ENCODE measurements around the gene EPS15. TPM values are rescaled to one million over a fixed set of nuclear protein-coding genes. Genes with fewer than 3 reads are reported as not detected.
"Not testable (repeated sequence)": the region's sequence is repeated elsewhere in the genome, so short reads cannot be mapped to it uniquely, and the experiment has no call there.

The EPS15 gene
- polyA plus RNA-seq, 1 donor, result 28.7 TPM

DNA sequence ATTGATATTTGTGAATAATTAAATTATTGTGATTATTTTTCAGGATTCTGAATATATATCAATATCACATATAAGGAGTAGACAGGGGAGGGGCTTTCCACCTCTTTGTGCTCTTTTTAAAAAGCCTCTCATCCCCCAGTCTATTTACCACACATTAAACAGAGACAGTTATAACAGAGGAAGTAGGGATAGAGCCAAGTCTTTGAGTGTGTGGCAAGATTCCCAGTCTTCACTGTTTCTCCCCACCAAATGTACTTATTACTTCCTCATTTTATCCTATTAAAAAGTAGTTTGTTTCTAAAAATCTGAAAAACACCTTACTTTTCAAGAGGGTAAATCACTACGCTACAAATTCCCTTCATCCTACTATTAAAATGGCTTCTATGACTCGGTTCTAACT lies 46.7 kb downstream of the EPS15 start:
- peak; percentile 39 for DNase-seq (ENCODE audit: low read depth)

DNA sequence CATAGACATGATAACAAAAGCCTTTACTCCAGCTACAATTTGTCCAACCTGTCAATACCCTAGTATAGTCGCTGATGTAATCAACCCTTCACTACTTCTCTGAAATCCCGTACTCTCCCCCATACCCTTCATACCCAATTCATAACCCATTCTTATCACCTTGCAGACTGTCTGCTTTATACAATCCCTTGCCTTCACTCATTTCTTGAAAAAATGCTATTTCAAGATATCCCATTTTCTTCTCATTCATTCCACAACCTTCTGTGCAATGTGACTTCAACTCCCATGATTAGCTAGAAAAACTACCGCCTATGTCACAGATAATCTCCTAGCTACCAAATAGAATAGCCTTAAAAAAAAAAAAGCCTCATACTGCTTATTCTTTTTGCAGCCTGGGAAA lies 49.5 kb downstream of the EPS15 start:
- DNase-seq (ENCODE audit: low read depth), result no peak

DNA sequence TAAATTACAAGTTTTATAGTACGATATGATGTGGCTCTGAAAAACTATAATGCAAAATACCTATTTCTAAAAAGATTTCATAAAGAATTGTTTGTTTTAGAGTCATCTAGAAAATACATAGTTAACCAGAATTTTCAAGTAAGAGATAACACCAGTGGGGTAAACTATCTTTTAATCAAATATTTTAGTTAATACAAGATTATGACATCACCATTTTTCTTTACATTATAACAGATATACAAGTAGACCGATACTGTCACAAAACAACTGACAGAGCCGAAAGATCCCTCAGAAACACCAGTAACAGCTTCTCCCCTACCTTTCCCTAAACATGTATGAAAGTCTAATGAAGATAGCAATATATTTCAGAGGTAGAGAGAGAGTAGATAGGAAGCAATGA lies 54.2 kb downstream of the EPS15 start:
- DNase-seq (ENCODE audit: low read depth), result no peak

DNA sequence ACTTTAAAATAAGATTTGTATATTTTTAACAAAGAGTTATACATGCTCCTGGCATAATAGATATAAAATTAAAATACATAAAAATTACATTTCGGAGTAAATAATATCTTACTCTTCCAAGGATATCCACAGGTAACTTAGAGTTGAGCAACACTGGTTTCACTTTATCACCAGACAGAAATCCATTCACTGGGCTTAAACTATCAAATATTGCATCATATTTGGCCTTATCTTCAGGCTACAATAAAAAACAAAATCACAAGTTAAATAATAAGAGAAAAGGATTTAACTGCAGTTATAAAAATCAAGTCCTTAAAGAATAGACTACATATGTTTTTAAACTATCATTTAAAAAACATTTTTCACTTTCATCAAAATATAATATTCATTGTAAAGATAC lies 55.5 kb downstream of the EPS15 start:
- DNase-seq (ENCODE audit: low read depth), result no peak

DNA sequence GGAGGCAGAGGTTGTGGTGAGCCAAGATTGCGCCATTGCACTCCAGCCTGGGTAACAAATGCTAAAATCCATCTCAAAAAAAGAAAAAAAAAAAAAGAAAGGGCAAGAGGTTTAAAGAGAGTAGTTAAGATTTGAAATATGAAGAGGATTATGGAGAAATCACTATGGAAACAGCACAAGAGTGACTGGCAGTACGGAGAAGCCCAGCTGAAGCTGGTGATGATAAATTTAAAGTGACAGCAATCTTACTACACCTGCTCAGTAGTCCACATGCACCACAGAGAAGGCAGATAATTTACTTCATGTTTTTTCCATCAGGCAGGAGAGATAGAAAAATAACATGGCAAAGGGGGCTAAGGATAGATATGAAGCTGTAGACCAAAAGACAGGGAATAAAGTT lies 56.8 kb downstream of the EPS15 start:
- not testable (repeated sequence) for DNase-seq (ENCODE audit: low read depth)

DNA sequence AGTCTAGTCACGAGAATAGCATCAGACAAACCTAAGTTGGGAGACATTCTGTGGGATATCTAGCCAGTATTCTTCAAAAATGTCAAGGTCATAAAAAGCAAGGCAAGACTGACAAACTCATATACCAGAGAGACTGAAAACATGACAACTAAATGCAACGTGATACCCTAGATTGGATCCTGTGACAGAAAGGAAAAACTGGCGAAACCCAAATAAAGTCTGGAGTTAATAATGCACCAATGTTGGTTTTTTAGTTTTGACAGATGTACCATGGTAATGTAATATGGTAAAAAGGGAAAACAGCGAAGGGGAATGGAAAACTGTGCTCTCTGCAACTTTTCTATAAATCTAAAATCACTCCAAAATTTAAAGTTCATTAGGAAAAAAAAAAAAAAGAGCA lies 64.5 kb downstream of the EPS15 start:
- no peak for DNase-seq (ENCODE audit: low read depth)

DNA sequence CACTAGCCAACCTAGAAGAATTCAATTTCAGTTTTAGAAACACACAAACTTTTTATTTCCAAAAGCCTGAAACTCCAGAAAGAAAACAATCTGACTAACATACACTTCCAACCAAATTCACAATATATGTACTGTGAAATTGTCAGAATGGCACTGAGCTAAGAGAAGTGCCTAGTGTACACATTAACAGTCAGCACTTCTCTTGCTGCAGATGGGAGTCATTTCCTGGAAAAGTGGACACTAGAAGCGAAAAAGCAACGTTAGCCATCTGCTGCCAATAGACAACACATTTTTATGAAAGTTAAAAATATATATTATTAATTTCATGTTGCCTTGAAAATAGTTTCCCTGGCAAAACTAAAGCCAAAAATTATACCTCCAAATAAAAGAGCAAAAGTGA lies 66.1 kb downstream of the EPS15 start:
- DNase-seq (ENCODE audit: low read depth), result no peak

DNA sequence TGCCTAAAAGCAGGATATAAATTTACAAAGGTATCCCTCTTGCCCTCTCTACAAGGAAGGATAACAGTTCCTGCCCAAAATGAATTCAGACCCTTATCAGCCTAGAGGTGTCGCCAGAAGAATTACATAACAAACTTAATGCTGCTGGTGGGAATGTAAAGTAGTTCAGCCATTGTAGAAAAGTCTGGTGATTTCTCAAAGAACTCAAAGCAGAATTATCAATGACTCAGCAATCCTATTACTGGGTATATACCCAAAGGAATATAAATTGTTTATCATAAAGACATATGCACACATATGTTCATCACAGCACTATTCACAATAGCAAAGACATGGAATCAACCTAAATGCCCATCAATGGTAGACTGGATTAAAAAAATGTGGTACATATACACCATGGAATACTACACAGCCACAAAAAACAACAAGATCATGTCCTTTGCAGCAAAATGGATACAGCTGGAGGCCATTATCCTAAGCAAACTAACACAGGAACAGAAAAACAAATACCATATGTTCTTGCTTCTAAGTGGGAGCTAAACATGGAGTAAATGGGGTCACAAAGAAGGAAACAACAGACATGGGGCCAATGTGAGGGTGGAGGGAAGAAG lies 70.1 kb downstream of the EPS15 start:
- not testable (repeated sequence) for DNase-seq (ENCODE audit: low read depth)

DNA sequence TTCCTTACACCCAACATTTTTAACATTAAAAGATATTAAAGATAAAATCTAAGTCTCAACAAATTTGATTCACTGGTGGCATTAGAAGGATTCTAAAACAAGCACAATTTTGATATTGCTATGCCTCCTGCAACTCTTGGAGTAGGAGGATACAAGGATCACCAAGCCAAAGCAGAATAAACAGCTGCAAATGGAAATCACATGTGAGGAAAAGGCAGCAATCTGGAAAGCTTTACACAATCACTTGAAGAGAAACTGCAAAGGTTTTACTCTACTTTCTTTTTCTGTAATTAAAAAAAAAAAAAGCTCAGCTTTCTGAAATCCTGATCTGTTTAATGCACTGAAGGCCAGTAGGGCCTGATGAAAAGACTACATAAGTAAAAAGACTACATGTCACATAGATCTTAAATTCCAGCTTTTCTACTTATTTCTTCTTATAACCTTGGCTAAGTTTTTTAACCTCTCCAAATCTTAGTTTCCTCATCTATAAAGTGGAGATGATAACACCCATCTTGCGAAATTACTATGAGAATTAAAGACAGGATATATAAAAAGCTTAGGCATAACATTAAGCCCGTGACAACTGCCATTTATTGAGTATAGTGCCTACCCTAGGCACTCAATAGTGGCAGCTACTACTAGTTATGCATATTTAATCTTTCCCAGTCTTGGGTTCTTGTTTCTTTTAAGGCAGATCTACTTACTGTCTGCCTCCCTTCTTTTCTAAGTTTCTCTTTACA lies 73.5 kb downstream of the EPS15 start:
- no peak for DNase-seq (ENCODE audit: low read depth)

DNA sequence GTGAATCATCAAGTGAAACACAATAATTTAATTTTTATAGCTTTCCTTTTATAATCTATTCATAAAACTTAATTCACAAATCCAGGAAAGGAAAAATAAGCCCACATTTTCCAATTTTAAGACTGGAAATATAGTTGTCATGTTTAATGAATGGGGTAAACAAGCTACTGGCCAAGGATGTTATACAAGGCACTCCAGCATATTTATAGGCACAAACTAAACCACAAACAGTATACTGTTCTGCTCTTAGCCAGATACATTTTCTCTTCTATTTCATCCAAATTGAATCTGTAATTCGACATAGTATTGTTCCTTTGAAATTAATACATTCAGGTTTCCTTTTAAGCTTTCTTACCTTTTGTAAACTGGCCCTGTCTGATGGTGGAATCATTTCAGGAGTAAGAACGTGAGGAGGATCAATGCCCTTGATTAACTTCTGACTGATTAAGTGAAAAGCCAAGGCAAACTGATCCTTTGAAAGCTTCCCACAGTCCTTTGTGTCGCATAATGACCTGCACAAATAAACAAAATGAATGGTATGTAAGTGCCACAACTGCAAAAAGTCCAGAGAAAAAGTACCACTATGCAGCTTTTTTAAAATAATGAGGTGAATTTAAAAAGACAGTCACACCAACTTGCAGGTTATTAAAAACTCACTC lies 74.4 kb downstream of the EPS15 start:
- no peak for DNase-seq (ENCODE audit: low read depth)

DNA sequence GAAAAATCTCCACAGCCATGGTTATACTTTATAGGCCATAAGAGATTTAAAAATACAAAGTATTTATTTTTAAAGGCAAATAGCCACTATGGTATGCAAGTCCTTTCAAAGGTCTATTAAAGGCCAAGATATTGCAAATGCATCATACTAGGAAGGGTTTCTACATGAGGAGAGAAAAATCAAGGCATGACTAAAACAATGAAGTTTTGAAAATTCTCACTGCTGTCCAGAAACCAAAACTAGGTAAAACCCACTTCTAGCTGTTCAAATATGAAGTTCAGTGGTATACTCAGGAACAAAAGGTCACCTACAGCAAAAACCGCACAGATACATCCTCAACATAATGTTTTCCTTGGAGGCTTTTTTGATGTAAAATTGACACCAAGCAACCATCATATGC lies 75.0 kb downstream of the EPS15 start:
- DNase-seq (ENCODE audit: low read depth), result no peak

DNA sequence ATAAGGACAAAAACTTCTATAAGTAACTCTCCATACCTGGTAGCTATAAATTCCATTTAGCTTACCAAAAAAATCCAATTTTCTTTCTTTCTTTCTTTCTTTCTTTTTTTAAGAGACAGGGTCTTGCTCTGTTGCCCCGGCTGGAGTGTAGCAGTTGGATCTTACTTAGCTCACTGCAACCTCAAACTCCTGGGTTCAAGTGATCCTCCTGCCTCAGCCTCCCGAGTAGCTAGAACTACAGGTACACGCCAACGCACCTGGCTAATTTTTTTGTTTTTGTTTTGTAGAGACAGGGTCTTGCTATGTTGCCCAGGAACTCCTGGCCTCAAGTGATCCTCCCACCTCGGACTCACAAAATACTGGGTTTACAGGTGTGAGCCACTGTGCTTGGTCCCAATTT lies 75.5 kb downstream of the EPS15 start:
- no peak for DNase-seq (ENCODE audit: low read depth)

DNA sequence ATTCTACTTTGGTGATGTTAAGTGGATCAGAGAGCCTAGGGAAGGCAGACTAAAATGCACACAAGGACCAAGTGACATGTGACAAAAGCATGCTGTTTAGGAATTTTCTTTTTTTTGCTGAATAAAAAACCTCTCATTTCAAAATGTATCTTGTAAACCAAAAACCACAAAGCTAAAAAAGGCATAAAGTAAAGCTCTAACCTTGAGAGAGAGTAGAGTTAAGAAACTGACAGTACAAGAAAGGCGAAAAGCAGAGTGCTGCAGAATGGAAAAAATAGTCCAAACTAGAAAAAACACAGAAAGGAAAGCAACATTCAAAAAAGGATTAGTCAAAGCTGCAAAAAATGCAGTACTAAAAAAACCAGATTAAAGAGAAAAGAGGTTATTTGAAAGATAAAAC lies 76.5 kb downstream of the EPS15 start:
- DNase-seq (ENCODE audit: low read depth), result no peak

DNA sequence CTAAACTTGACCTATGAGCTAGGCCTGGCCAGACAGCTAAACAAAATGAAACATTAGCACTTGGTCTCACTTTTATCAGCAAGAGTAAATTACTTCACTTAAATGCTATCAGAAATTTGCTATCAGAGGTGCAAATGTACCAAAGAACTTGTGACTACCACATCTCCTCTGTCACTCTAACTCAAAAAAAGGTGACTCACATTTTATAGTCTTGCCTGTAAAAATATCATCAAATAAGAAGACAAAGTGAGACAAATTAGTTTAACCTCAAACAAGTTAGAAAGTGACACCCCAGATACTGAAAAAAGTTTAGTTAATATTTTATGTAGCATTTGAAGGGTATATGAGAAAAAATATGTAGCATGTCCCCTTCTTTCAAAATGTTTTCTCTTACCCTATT lies 76.9 kb downstream of the EPS15 start:
- no peak for DNase-seq (ENCODE audit: low read depth)

DNA sequence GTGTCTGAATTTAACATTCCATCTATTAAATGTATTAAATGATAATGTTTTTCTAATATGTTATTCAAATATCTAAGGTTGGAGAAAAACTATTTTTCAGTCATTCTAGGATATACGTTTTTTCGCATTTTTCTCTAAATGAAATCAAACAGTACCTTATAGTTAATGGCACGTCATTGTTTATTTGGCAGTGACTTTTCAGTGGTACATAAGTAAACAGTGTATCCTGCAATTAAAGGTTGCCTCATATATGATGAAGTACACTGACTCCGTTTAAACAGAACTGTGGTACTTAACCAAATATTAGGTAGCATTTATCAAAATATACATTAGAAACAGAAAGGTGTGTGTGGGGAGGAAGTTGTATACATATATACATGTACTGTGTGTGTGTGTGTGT lies 79.2 kb downstream of the EPS15 start:
- no peak for DNase-seq (ENCODE audit: low read depth)

DNA sequence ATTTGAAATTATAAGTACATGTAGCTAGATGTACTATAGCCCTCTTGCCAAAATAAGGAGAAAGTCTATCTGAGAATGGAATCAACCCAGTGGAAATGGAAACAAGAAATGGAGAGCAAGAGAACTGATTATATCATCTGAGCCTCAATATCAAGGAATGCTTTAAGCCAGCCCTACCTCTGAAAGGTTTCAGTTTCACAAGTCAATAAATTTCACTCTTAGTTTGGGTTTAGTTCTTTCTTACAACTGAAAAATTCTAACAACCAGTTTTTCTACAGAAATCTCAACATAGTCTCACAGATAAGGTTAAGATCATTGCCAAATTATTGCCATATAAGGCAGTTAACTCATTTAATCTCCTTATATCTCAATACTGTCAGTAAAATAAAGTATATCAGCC lies 80.0 kb downstream of the EPS15 start:
- no peak for DNase-seq (ENCODE audit: low read depth)

DNA sequence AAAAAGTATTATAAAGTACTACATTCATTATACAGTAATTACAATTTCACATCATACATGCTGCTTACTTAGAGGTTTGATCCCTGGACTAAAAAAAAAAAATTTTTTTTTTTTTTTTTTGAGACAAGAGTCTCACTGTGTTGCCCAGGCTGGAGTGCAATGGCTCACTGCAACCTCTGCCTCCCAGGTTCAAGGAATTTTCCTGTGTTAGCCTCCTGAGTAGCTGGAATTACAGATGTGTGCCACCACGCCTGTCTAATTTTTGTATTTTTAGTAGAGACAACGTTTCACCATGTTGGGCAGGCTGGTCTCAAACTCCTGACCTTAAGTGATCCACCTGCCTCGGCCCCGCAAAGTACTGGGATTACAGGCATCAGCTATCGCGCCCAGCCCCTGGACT lies 81.7 kb downstream of the EPS15 start:
- not testable (repeated sequence) for DNase-seq (ENCODE audit: low read depth)

DNA sequence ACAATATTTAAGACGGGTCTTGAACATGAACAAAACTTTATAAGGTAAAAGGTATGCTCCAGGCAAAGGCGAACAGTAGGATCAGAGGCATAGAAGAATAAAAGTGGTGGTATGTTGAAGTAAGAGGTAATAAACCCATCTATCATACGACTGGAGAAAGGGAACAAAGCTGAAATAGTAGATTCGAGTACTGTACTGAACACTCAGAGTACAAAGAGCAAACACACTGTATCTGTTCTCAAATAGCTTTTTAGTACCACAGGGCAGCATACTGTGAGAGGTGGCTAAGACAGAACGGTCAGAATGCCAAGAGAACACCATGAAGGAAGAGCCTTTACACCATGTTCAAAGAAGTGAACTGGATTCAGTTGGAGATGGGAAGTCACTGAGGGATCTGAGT lies 83.2 kb downstream of the EPS15 start:
- no peak for DNase-seq (ENCODE audit: low read depth)

DNA sequence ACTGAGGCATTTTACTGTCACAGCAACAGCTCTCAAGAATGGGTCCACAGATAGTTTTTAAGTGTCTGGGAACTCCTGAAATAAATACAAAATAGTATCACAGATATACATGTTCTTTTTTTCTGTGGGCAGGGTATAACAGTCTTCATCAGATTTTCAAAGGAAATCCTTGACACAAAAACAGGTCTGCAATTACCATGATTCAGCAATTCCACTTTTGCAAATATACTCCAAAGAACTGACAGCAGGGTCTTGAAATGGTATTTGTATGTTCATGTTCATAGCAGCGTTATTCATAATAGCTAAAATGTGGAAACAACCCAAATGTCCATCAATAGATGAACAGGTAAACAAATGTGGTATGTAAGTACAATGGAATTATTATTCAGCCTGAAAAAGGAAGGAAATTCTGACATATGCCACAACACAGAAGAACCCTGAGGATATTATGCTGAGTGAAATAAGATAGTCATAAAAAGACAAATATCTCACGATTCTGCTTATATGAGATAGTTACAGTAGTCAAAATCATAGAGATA lies 85.0 kb downstream of the EPS15 start:
- no peak for DNase-seq (ENCODE audit: low read depth)

DNA sequence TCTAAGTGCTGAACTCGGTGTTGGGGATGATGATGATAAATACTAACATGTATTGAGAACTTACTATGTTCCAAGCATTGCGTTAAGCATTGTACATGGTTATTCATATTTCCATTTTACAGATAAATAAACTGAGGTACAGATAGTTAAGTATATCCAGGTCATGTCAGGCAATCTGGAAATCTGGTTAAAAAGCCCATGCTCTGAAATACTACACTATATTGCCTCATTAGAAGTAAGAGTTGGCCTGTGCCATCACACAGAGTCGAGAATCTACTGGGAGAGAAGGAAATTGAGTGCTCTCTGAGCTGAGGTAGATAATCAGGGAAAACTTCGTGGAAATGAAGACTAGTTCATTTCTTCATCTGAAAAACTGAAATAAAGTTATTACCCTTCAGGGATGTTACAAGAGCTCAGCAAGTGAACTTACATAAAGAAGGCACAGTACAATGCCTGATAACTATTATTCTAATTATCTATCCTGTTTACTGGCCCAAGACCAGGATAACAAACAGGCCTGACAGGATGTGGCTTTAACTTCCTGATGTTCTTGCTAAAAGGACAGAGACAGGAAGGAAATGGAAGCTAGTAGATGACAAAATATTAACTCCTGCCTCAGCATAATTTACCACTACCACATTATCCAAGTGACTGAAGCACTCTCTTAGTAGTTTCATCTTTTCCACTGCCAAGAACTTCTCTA lies 85.6 kb downstream of the EPS15 start:
- no peak for DNase-seq (ENCODE audit: low read depth)

DNA sequence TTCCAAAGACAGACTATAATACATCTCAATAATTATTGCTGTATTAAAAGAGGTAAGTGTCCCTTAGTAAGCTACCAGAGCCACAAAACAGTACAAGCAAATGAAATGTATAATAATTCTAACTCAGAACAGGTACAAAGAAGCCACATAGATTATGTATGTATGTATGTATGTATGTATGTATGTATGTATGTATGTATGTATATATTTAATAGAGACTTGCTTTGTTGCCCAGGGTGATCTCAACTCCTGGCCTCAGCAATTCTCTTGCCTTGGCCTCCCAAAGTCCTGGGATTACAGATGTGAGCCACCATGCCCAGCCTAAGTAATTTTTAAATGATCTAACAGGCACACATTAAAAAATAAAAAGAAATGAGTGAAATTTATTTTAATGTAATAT lies 86.9 kb downstream of the EPS15 start:
- no peak for DNase-seq (ENCODE audit: low read depth)

DNA sequence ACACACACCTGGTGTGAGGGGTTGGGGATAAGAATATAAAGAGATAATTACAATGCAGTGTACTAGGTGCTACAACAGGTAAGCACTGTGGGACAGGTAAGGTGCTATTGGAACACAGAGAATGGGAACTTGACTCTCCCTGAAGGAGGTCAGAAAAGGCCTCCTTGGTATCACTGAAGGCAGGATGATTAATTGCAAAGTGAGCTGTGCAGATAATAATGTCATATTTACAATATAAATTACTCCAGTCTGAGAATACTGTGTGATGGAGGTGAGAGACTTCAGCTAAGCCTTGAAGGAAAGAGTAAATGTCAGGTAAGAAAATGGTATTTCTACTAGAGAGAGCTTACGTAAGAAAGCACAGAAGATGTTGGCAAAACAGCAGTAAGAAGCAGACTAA lies 91.6 kb downstream of the EPS15 start:
- DNase-seq (ENCODE audit: low read depth), result no peak

Data from forelimb muscle (tissue), 1 donor.